ENCODE data around the gene SPZ1.

DNA sequence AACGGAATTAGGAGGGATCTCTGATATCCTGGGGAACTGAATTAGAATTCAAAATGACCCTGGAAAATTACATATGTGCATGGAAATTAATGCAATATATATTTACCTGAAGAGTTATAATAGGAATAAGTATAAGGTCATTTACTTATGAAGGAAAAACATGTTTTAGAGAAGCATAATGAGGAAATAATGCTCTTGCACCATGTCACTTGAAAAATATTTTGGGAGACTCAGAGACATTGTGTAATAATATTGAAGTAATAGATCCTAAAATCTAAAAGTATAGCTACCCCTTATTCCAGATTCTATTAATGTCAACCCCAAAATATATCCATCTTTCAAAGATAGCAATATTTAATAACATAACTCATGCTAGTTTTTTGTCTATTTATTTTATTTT, 28.4 kb downstream of the SPZ1 start:
- TF ChIP-seq, protein P1, sequence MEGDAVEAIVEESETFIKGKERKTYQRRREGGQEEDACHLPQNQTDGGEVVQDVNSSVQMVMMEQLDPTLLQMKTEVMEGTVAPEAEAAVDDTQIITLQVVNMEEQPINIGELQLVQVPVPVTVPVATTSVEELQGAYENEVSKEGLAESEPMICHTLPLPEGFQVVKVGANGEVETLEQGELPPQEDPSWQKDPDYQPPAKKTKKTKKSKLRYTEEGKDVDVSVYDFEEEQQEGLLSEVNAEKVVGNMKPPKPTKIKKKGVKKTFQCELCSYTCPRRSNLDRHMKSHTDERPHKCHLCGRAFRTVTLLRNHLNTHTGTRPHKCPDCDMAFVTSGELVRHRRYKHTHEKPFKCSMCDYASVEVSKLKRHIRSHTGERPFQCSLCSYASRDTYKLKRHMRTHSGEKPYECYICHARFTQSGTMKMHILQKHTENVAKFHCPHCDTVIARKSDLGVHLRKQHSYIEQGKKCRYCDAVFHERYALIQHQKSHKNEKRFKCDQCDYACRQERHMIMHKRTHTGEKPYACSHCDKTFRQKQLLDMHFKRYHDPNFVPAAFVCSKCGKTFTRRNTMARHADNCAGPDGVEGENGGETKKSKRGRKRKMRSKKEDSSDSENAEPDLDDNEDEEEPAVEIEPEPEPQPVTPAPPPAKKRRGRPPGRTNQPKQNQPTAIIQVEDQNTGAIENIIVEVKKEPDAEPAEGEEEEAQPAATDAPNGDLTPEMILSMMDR (conservative IDR thresholded peaks at IDR 0.05; ENCODE audit: low read length): no peak
- TF ChIP-seq EZH2phosphoT487 (IDR thresholded peaks at IDR 0.05; ENCODE audit: borderline replicate concordance, low read depth, low read length): no peak
